A549 (cell line): ENCODE results near the gene ATG101. TPM values are rescaled to one million over a fixed set of nuclear protein-coding genes. Genes with fewer than 3 reads are reported as not detected.
A peak's percentile ranks its signal among the peaks of the same experiment; 100 is the strongest.

Source experiments
- ATAC-seq, 2 experiments: fragments of 200-7000 bp in 1 of 2; fragments of >200 bp in 1 of 2; cut with Nextera tagmentation in 1 of 2; cut with Tn5 transposase in 1 of 2; 3 replicates each; pipeline versions ENCODE4 v1.8.0 to v1.9.1; 2018 to 2020; ENCODE audit warnings: mild to moderate bottlenecking in 1 of 2, moderate library complexity in 1 of 2
- CTCF ChIA-PET: fragments of 300-600 bp; sonication (Branson Sonifier 250); formaldehyde crosslinking; extraction: SDS; loops from one replicate; lab custom pipeline; 2021; ENCODE audit warnings: antibody characterized with exemption, inconsistent platforms; lab: Yijun Ruan, JAX
- POLR2A ChIA-PET: fragments of 350-600 bp; formaldehyde crosslinking; extraction: SDS; loops from one replicate; lab custom pipeline; 2021; ENCODE audit warnings: antibody characterized with exemption, inconsistent platforms; lab: Yijun Ruan, JAX
- DNase-seq, 2 experiments: peaks; one replicate each; pipeline versions ENCODE4 v3.0.0 to v3.0.0-alpha.2; 2011 to 2016; ENCODE audit warnings: low read depth in 1 of 2, low spot score in 1 of 2
- FAIRE-seq: peaks from 2 replicates; lab custom pipeline; 2011; peaks lifted over from hg19 to GRCh38; lab: Jason Lieb, UNC
- H3K27ac ChIP-seq, 2 experiments: fragments of >200 bp; sonication (Bioruptor Twin); formaldehyde crosslinking; 3 replicates each; pipeline ENCODE4 v1.5.1; 2016 to 2017
- H3K4me1 ChIP-seq: fragments of >200 bp; sonication (Bioruptor Twin); formaldehyde crosslinking; 3 replicates; pipeline ENCODE4 v1.6.1; 2016
- H3K4me2 ChIP-seq: fragments of >200 bp; sonication (Bioruptor Twin); formaldehyde crosslinking; 3 replicates; pipeline ENCODE4 v1.6.1; 2016
- H3K4me3 ChIP-seq: fragments of >200 bp; sonication (Bioruptor Twin); formaldehyde crosslinking; 3 replicates; pipeline ENCODE4 v1.5.1; 2016
- H3K9me3 ChIP-seq: fragments of >200 bp; sonication (Bioruptor Twin); formaldehyde crosslinking; 3 replicates; pipeline ENCODE4 v1.6.1; 2016
- BHLHE40 ChIP-seq: IDR thresholded peaks from 2 replicates; pipeline ENCODE4 v1.6.1; 2012; ENCODE audit warnings: low read depth, low read length, inconsistent platforms
- CHD2 ChIP-seq: fragments of 150-350 bp; IDR thresholded peaks from 2 replicates; pipeline ENCODE4 v1.6.1; 2014; ENCODE audit warnings: low read length; ENCODE audit not compliant: partially characterized antibody
- EHF ChIP-seq: fragments of 250-450 bp; sonication (Bioruptor Pico); IDR thresholded peaks from 2 replicates; pipeline ENCODE4 v1.5.0; 2020; ENCODE audit warnings: mild to moderate bottlenecking
- FOSB ChIP-seq: fragments of 250-450 bp; sonication (Bioruptor Pico); IDR thresholded peaks from 2 replicates; pipeline ENCODE4 v1.5.0; 2020; ENCODE audit warnings: mild to moderate bottlenecking, moderate library complexity
- HOXA7 ChIP-seq: fragments of 250-450 bp; sonication (Bioruptor Pico); IDR thresholded peaks from 2 replicates; pipeline ENCODE4 v1.5.0; 2020; ENCODE audit warnings: mild to moderate bottlenecking, moderate library complexity
- HOXB13 ChIP-seq: fragments of 250-450 bp; sonication (Bioruptor Pico); IDR thresholded peaks from 2 replicates; pipeline ENCODE4 v1.5.0; 2020; ENCODE audit warnings: low read depth, mild to moderate bottlenecking, moderate library complexity
- HOXB5 ChIP-seq: fragments of 250-450 bp; sonication (Bioruptor Pico); IDR thresholded peaks from 2 replicates; pipeline ENCODE4 v1.5.0; 2020; ENCODE audit warnings: mild to moderate bottlenecking, moderate library complexity
- JUN ChIP-seq, 2 experiments: fragments of >200 bp; sonication (Bioruptor Twin); formaldehyde crosslinking; IDR thresholded peaks; 2 replicates in 1 of 2; 3 replicates in 1 of 2; pipeline ENCODE4 v1.6.1; 2016 to 2017
- JUNB ChIP-seq: fragments of >200 bp; sonication (Bioruptor Twin); formaldehyde crosslinking; IDR thresholded peaks from 2 replicates; pipeline ENCODE4 v1.6.1; 2016
- NR3C1 ChIP-seq: fragments of >200 bp; sonication (Bioruptor Twin); formaldehyde crosslinking; IDR thresholded peaks from 3 replicates; pipeline ENCODE4 v1.6.1; 2017
- SMC3 ChIP-seq: fragments of >200 bp; sonication (Bioruptor Twin); formaldehyde crosslinking; IDR thresholded peaks from 3 replicates; pipeline ENCODE4 v1.6.1; 2018; ENCODE audit warnings: inconsistent platforms
- SREBF2 ChIP-seq: fragments of 450-650 bp; IDR thresholded peaks from 2 replicates; pipeline ENCODE4 v1.6.1; 2014; ENCODE audit warnings: mild to moderate bottlenecking, moderate library complexity
- TFCP2L1 ChIP-seq: fragments of 250-450 bp; sonication (Bioruptor Pico); IDR thresholded peaks from 2 replicates; pipeline ENCODE4 v1.5.0; 2021; ENCODE audit warnings: mild to moderate bottlenecking
- ZC3H11A ChIP-seq: fragments of 450-650 bp; IDR thresholded peaks from 2 replicates; pipeline ENCODE4 v1.6.1; 2014; ENCODE audit warnings: antibody characterized with exemption, mild to moderate bottlenecking
- ZFP36 ChIP-seq: fragments of 450-650 bp; IDR thresholded peaks from 2 replicates; pipeline ENCODE4 v1.6.1; 2014; ENCODE audit warnings: borderline replicate concordance; ENCODE audit not compliant: partially characterized antibody
- WGBS: methylation state at CpG from one replicate; pipeline ENCODE4 v1.1.6; 2017; ENCODE audit errors: missing lambda C conversion rate; 5-methylcytosine and 5-hydroxymethylcytosine counted together
- polyA plus RNA-seq, 4 experiments: library from polyadenylated mRNA; depleted of rRNA in 3 of 4; stranded (reverse); fragments of >200 nt; fragmentation: RNase III in 1 of 4; extraction: RNeasy Plus Mini Kit Qiagen cat#74134 plus additional on column Dnase treatment in 1 of 4; gene quantifications; 2 replicates in 3 of 4; 3 replicates in 1 of 4; pipeline ENCODE4 v1.2.3, GENCODE V29; 2011 to 2017
- TF ChIP-seq, protein P1 (sequence below): IDR thresholded peaks from 2 replicates; pipeline ENCODE4 v1.6.1; 2012
- TF ChIP-seq, protein P2 (sequence below): fragments of 200-600 bp; sonication (generic); IDR thresholded peaks from 2 replicates; pipeline ENCODE4 v1.6.1; 2016; ENCODE audit warnings: antibody characterized with exemption, mild to moderate bottlenecking, moderate library complexity
- TF ChIP-seq, protein P3 (sequence below): fragments of >200 bp; sonication (Bioruptor Twin); formaldehyde crosslinking; IDR thresholded peaks from 3 replicates; pipeline ENCODE4 v1.5.1; 2016
- TF ChIP-seq, protein P4 (sequence below): IDR thresholded peaks from 2 replicates; pipeline ENCODE4 v1.6.1; 2012
- TF ChIP-seq, protein P5 (sequence below): fragments of 250-450 bp; sonication (Bioruptor Pico); IDR thresholded peaks from 2 replicates; pipeline ENCODE4 v1.5.0; 2021; ENCODE audit warnings: mild to moderate bottlenecking, moderate library complexity, borderline replicate concordance

Gene ATG101
- polyA plus RNA-seq, 2 of the 4 experiments (the other 2 are of a cell fraction), result 87.9 to 141 TPM

DNA sequence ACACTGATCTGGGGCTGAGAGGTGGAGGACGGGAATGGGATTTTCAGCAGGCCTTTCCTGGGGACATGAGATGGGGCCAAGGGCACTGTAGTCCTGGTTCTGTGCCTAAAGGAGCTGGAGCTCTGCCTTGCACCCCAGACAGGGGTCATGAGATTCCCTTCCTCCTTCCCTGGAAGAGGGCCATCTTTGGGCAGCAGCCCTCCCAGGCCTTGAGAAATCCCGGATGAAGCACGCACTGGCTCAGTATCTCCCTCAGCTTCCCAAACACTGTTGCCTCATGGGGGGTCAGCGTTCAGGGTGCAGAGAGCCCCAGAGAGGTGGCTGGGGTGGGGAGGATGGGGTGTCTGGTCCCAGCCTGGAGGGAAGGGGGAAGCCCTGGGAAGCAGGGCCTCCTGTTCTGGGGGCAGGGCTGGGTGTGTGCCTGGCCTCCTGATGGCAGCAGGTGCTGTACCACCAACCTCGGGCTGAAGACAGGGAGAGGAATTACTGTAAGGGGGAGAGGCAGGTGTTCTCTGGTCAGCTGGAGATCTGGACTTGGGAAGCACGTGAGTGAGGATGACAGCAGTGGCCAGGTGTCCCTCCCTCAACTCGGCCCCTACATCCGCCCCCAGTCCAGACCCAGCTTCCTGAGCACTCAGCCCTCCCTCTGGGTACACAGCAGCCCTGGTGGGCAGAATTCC, 26.9 kb upstream of the ATG101 start:
- ChIA-PET POLR2A (interaction anchor here (0.6 to 1.0 kb wide), 2 partner anchors 9 to 25 kb away, joined by 3 to 4 read pairs; partner anchors contain the start of gene NR4A1), CTCF (interaction anchor here (0.8 to 41.8 kb wide), 3 partner anchors 18 to 842 kb away, joined by 3 to 1730 read pairs (median 426); partner anchors contain the start of genes ATG101, NR4A1 and SMIM41)
- Histone ChIP-seq H3K4me2 (no peak overlapping the region), H3K9me3 (no peaks in the 10 kb centered on the region), H3K27ac (no peak overlapping the region), H3K4me3 (no peak overlapping the region), H3K4me1 (peaks cover 9% of the 10 kb centered on the region)
- no peak for FAIRE-seq
- DNase-seq, result no peak
- no peak; a peak in 1 of 6 replicates for ATAC-seq
- WGBS, result 79% methylated on average over 6 of the region's 8 CpGs
- peak; percentile 19; the same call in 1 of the 2 replicates for TF ChIP-seq EHF (CRISPR knock-in tag)
- TF ChIP-seq, protein P1, sequence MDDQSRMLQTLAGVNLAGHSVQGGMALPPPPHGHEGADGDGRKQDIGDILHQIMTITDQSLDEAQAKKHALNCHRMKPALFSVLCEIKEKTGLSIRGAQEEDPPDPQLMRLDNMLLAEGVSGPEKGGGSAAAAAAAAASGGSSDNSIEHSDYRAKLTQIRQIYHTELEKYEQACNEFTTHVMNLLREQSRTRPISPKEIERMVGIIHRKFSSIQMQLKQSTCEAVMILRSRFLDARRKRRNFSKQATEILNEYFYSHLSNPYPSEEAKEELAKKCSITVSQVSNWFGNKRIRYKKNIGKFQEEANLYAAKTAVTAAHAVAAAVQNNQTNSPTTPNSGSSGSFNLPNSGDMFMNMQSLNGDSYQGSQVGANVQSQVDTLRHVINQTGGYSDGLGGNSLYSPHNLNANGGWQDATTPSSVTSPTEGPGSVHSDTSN, result no peak
- TF ChIP-seq, protein P2, sequence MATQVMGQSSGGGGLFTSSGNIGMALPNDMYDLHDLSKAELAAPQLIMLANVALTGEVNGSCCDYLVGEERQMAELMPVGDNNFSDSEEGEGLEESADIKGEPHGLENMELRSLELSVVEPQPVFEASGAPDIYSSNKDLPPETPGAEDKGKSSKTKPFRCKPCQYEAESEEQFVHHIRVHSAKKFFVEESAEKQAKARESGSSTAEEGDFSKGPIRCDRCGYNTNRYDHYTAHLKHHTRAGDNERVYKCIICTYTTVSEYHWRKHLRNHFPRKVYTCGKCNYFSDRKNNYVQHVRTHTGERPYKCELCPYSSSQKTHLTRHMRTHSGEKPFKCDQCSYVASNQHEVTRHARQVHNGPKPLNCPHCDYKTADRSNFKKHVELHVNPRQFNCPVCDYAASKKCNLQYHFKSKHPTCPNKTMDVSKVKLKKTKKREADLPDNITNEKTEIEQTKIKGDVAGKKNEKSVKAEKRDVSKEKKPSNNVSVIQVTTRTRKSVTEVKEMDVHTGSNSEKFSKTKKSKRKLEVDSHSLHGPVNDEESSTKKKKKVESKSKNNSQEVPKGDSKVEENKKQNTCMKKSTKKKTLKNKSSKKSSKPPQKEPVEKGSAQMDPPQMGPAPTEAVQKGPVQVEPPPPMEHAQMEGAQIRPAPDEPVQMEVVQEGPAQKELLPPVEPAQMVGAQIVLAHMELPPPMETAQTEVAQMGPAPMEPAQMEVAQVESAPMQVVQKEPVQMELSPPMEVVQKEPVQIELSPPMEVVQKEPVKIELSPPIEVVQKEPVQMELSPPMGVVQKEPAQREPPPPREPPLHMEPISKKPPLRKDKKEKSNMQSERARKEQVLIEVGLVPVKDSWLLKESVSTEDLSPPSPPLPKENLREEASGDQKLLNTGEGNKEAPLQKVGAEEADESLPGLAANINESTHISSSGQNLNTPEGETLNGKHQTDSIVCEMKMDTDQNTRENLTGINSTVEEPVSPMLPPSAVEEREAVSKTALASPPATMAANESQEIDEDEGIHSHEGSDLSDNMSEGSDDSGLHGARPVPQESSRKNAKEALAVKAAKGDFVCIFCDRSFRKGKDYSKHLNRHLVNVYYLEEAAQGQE, result no peak
- no peak for TF ChIP-seq TFCP2L1 (CRISPR knock-in tag)
- TF ChIP-seq, protein P3, sequence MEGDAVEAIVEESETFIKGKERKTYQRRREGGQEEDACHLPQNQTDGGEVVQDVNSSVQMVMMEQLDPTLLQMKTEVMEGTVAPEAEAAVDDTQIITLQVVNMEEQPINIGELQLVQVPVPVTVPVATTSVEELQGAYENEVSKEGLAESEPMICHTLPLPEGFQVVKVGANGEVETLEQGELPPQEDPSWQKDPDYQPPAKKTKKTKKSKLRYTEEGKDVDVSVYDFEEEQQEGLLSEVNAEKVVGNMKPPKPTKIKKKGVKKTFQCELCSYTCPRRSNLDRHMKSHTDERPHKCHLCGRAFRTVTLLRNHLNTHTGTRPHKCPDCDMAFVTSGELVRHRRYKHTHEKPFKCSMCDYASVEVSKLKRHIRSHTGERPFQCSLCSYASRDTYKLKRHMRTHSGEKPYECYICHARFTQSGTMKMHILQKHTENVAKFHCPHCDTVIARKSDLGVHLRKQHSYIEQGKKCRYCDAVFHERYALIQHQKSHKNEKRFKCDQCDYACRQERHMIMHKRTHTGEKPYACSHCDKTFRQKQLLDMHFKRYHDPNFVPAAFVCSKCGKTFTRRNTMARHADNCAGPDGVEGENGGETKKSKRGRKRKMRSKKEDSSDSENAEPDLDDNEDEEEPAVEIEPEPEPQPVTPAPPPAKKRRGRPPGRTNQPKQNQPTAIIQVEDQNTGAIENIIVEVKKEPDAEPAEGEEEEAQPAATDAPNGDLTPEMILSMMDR, result no peak
- TF ChIP-seq SMC3, result no peak
- TF ChIP-seq NR3C1, result no peak
- no peak for TF ChIP-seq JUNB

DNA sequence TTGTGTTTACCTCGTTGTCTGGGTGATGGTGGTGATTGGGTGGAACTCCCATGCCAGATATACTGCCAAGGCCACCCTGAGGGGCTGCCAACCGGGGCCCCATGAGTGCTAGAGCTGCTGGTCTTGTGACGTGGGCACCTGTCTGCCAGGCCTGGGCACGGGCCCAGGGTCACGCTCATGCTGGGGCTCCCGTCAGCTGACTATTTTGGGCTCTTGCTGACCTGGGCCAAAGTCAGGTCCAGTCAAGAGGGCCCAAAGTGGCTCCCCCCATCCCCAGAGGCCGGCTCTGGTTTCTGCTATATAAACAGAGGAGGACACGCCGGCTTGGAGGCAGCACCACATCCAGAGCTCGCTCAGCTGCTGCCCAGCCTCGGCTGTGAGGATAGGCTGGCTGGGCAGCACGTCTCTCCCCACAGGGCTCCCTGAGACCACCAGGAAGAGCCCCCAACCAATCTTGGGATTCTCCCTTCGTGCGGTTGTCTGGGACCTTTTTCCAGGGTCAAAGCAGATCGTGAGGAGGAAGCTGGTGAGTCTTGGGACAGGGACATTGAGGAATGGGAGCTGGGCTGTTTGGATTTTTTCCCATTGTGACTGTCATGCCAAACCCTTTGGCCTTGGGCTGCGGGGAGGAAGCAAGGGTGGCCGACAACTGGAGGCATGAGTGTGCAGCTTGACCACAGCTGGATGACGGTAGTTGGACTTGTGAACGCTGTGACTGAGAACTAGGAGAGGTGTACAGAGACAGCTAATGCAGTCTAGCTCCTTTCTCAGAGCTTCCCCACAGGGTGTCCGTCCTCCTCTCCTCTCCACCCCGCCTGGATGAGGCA, 26.2 kb upstream of the ATG101 start:
- DNase-seq (no peak), FAIRE-seq (no peak), ATAC-seq (no peak)
- Histone ChIP-seq H3K4me2 (no peak overlapping the region), H3K4me3 (no peak overlapping the region), H3K4me1 (peaks cover 9% of the 10 kb centered on the region), H3K9me3 (no peaks in the 10 kb centered on the region), H3K27ac (no peak overlapping the region)
- ChIA-PET CTCF (interaction anchor here (0.8 to 41.8 kb wide), 3 partner anchors 19 to 841 kb away, joined by 3 to 1730 read pairs (median 426); partner anchors contain the start of genes ATG101, NR4A1 and SMIM41), POLR2A (interaction anchor here (1.0 kb wide), 1 partner anchor 11 kb away, joined by 4 read pairs; no protein-coding TSS in a partner anchor)
- 74% methylated on average over 19 of the region's 21 CpGs for WGBS
- TF ChIP-seq SREBF2 (no peak), EHF (CRISPR knock-in tag) (no peak), ZC3H11A (no peak), JUN (IDR thresholded peaks at IDR 0.05) (no peak), CHD2 (no peak), HOXA7 (CRISPR knock-in tag) (no peak), FOSB (no peak), HOXB5 (CRISPR knock-in tag) (no peak), HOXB13 (CRISPR knock-in tag) (no peak), BHLHE40 (no peak), ZFP36 (no peak)
- TF ChIP-seq, protein P1, result no peak
- TF ChIP-seq, protein P4, sequence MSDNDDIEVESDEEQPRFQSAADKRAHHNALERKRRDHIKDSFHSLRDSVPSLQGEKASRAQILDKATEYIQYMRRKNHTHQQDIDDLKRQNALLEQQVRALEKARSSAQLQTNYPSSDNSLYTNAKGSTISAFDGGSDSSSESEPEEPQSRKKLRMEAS, result no peak
- TF ChIP-seq, protein P5, sequence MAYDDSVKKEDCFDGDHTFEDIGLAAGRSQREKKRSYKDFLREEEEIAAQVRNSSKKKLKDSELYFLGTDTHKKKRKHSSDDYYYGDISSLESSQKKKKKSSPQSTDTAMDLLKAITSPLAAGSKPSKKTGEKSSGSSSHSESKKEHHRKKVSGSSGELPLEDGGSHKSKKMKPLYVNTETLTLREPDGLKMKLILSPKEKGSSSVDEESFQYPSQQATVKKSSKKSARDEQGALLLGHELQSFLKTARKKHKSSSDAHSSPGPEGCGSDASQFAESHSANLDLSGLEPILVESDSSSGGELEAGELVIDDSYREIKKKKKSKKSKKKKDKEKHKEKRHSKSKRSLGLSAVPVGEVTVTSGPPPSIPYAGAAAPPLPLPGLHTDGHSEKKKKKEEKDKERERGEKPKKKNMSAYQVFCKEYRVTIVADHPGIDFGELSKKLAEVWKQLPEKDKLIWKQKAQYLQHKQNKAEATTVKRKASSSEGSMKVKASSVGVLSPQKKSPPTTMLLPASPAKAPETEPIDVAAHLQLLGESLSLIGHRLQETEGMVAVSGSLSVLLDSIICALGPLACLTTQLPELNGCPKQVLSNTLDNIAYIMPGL (CRISPR knock-in tag), result no peak
